Gastrocnemius medialis (tissue), 4 donors: ENCODE data around the gene PXT1.

Experiments
- CTCF ChIP-seq, 5 experiments: fragments of 450-650 bp in 3 of 5; fragments of 200-600 bp in 2 of 5; sonication (generic) in 2 of 5; IDR thresholded peaks in 4 of 5; conservative IDR thresholded peaks in 1 of 5; 1 replicate in 4 of 5; 2 replicates in 1 of 5; pipeline ENCODE4 v1.5.1; 2016 to 2019; ENCODE audit warnings: antibody characterized with exemption in 5 of 5, mild to moderate bottlenecking in 3 of 5, moderate library complexity in 3 of 5
- POLR2A ChIP-seq, 2 donors: fragments of 450-650 bp; IDR thresholded peaks; one replicate each; pipeline ENCODE4 v1.6.1; 2017; ENCODE audit warnings: antibody characterized with exemption in 2 of 2, mild to moderate bottlenecking in 2 of 2, moderate library complexity in 2 of 2

GRCh38 chr6:36478051-36478526, 35.4 kb upstream of the PXT1 start:
- no peak for TF ChIP-seq CTCF (IDR thresholded peaks at IDR 0.05 in 4 of 5, conservative IDR thresholded peaks at IDR 0.05 in 1 of 5)
- no peak for TF ChIP-seq POLR2A (IDR thresholded peaks at IDR 0.05)
